Subcutaneous adipose tissue (tissue), 4 donors: ENCODE results near the gene CNN2. TPM values are rescaled to one million over a fixed set of nuclear protein-coding genes. Genes with fewer than 3 reads are reported as not detected.

Experiments
- CTCF ChIP-seq: fragments of 450-650 bp; IDR thresholded peaks from one replicate; pipeline ENCODE4 v1.5.1; 2016; ENCODE audit warnings: low read depth, mild to moderate bottlenecking, control low read depth, antibody characterized with exemption, moderate library complexity
- total RNA-seq, 4 donors: library from RNA; depleted of rRNA; stranded (reverse); fragments of >200 nt; gene quantifications; one replicate each; pipeline ENCODE4 v1.1.0, GENCODE V29; 2016

Gene CNN2
- total RNA-seq, 4 donors from 2014 or later, result 32.1 to 86.8 (median 52.2) TPM

DNA sequence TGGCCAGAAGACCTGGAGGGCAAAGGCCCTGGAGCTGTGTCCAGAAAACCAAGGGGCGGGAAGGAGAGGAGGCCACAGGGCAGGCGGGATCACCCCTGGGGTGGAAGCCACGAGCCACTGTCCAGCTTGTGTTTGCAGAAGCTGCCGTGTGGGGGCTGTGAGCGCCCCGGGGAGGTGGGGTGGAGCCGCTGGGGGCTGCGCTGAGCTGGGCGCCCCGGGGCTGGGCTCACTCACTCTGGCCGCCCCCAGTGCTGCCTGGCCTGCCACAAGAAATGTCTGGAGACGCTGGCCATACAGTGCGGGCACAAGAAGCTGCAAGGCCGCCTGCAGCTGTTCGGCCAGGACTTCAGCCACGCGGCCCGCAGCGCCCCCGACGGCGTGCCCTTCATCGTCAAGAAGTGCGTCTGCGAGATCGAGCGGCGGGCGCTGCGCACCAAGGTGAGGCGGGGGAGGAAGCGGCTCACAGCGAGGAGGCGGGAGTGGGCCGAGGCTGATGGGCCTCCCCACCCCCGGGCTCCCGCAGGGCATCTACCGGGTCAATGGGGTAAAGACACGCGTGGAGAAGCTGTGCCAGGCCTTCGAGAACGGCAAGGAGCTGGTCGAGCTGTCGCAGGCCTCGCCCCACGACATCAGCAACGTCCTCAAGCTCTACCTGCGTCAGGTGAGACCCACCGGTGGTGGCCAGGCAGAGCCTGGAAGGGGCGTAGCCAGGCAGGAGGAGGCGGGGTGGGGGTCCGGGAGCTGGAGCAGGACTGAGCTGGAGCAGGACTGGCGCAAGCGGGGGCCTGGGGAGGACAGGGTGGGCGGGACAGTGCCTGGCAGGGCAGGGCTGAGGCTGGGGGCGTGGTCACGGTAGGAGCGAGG is 55.1 kb downstream of the CNN2 start:
- TF ChIP-seq CTCF, result no peak

GRCh38 chr19:1082165-1082927 is 55.9 kb downstream of the CNN2 start:
- TF ChIP-seq CTCF, result no peak

DNA sequence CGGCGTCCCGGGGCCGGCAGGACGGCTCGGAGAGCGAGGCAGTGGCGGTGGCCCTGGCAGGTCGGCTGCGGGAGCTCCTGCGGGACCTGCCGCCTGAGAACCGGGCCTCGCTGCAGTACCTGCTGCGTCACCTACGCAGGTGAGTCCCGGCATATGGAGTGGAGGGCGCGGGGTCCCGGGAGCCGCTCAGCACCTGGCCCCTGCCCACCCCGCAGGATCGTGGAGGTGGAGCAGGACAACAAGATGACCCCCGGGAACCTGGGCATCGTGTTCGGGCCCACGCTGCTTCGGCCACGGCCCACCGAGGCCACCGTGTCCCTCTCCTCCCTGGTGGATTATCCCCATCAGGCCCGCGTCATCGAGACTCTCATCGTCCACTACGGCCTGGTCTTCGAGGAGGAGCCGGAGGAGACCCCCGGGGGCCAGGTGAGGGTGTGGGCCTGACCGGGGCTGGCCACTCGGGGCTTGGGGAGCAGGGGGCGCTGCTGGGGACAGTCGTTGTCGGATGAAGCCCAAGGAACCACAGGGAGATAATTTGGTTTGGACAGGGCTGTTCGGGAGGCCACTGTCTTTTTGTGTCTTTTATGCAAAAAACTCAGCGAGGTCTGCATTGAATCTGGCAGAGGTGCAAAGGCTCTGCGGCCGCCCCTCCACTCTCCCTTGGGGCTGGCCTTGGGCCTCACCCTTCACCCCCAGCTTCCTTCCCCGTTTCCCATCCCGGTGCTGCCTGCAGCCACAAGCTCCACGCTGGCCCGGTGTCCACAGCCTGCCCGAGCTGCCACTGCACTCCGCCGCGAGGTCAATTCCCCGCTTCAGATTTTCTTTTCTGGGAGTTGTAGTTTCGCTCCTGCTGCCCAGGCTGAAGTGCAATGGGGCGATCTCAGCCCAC is 56.8 kb downstream of the CNN2 start:
- TF ChIP-seq CTCF, result no peak

DNA sequence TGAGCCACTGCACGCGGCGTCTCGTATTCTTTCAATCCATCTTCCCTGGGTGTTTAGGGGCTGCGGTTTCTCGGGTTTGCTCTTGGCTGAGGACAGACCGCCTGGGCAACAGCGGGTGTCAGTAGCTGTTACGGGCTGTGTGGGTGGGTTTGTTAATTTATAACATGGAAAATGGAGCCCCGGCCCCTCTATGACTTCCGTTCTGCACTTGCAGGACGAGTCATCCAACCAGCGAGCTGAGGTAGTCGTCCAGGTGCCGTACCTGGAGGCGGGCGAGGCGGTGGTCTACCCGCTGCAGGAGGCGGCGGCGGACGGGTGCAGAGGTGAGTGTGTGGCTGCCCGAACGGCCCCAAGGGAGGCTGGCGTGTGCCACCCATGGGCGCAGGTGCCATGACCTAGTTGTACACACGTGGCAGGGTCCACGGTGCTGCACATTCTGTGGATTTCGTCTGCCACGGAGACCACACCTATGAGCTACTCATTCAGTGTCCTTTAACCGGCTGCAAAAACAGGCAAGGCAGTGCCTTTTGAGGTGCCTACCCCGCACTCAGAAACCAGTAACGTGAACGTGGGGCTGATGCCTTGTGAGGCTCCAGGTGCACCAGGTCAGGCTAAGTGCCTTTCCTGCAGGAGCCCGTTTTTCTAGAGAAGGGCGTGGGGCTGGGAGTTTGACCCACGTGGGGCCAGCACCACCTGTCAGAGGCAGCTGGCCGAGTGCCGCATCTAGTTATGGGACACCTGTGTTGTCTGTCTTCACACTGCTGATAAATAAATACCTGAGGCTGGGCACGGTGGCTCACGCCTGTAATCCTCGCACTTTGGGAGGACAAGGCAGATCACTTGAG is 57.8 kb downstream of the CNN2 start:
- TF ChIP-seq CTCF, result no peak

GRCh38 chr19:1085053-1085658 is 58.7 kb downstream of the CNN2 start:
- TF ChIP-seq CTCF, result no peak

DNA sequence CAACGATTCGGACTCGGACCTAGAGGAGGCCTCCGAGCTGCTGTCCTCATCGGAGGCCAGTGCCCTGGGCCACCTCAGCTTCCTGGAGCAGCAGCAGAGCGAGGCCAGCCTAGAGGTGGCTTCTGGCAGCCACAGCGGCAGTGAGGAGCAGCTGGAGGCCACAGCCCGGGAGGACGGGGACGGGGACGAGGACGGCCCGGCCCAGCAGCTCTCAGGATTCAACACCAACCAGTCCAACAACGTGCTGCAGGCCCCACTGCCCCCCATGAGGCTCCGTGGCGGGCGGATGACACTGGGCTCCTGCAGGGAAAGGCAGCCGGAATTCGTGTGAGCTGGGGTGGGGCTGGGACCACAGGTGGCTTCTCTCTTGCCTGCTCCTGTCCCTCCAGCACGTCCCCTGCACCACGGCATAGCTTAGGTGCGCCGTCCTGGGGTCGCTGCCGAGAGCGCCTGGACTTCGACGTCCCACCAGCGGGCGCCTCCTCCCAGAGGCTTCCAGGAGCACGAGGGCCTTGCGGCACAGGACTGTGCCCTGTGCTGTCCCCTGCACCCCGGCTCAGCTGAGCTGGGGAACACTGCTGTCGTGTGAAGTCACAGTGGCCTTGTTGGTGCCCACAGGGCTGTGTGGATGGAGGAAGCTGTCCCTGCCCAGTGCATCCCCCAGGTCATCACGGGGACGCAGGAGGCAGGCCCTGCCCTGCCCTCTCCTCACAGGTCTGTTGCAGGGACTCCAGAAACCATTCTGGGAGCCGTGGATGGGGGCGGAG is 59.5 kb downstream of the CNN2 start:
- TF ChIP-seq CTCF, result no peak
